Ramos (cell line): Measurements from ENCODE around the gene CCDC134.
"Not testable (repeated sequence)": the region's sequence is repeated elsewhere in the genome, so short reads cannot be mapped to it uniquely, and the experiment has no call there.

ENCODE experiments used
- in situ Hi-C: fragments of 300-500 bp; cut with MboI; formaldehyde crosslinking; loops from one replicate; pipeline ENCODE4 v1.14.3; 2022; ENCODE audit warnings: low sequenced_read_pairs; ENCODE audit not compliant: unreplicated experiment

Gene CCDC134

GRCh38 chr22:41838842-41839618 is 38.6 kb downstream of the CCDC134 start:
- in situ Hi-C loops = no loop called here

GRCh38 chr22:41840216-41840615 is 39.7 kb downstream of the CCDC134 start:
- in situ Hi-C loops = no loop called here

- in situ Hi-C loops = no loop called here
Measured at GRCh38 chr22:41841085-41841712, 40.7 kb downstream of the CCDC134 start.

GRCh38 chr22:41842996-41843970 is 42.8 kb downstream of the CCDC134 start:
- in situ Hi-C loops = no loop called here

DNA sequence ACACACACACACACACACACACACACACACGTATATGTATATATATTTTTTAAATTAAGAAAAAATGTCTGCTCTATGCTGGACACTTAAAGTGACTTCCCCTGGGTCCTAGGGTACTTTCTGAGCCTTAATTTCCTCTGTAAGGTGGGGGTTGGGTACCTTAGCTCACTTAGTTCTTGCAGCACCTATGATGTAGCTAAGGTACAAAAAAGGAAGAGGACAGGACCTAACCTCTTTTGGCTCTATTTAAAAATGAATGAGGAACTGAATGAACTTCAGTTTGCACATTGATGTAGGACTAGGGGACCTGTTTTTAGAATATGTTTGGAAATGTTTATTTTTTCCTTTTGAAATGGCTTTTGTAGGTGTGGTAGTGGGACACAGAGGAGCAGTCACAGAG is 43.6 kb downstream of the CCDC134 start:
- in situ Hi-C loops = no loop called here

DNA sequence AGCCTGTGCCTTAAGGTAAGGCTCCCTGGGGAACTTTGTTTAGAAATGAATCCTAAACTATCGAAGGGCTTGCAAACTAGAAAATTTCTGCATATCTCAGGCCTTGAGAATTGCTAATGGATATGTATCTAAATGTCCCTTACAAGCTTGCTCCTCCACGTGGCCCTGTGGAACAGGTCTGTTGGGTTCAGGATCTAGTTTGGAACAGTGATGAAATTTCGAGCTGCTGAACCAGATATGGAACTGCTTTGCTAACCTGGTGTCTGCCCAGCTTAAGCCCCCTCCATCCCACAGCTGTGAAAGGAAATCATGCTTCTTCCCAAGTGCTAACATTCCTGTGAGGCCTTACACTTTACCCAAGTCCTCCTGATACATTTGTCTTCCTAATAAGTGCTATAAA is 44.0 kb downstream of the CCDC134 start:
- in situ Hi-C loops = no loop called here

DNA sequence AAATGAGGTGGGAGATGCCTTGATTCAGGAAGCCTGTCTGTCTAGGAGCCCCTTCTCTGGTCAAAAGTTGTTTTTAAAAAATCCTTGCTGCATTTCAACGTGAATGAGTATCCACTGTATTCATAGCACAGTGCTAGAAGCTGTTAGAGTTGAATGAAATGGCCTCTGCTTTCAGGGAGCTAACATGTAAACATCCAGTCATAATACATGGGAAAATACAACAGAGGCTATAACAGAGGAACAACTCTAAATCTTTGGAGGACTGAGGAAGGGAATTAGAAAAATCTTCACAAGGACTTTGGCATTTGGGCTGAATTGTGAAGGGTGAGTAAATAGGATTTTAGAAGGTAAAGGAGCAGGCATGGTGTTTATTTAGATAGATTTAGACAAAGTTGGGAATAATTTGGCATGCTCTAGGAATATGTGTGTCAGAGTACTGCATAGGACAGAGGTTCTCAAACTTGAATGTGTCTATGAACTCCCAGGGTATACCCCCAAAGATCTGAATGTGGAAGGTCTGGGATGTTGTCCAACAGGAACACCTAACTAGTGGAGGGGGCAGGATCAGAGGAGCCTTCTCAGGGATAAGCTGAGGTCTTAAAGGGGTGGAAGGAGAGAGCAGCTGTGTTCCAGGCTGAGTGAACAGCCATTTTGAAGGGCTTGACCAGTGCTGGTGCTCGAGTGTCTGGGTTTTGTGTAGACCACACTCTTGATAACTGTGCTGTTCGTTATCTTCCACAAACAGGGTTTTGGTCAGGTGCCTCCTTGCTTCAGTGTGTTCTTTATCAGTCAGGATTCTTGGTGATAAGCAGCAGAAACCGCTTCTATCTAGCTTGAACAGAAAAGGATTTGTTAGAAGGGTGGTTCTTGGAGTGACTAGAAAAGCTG is 45.1 kb downstream of the CCDC134 start:
- in situ Hi-C loops = no loop called here

- in situ Hi-C loops = no loop called here
Measured at GRCh38 chr22:41846268-41846987, 45.9 kb downstream of the CCDC134 start.

DNA sequence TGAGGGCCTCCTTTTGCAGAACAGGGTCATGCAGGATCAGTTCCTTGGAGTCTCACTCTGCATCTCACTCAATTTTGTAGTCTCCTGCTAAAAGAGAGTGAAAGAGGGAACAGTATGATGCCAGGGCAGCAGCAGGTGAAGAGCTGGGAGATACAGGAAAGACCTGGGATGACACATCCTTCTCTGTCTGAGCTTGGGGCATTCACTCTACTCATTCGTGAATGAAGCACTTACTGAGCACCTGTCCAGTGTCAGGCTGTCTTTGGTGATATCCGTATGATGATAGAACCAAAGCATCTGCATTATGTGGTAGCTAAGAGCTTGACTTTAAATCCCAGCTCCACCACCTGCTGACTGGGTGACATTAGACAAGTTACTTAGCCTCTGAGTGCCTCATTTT is 46.8 kb downstream of the CCDC134 start:
- in situ Hi-C loops = no loop called here

DNA sequence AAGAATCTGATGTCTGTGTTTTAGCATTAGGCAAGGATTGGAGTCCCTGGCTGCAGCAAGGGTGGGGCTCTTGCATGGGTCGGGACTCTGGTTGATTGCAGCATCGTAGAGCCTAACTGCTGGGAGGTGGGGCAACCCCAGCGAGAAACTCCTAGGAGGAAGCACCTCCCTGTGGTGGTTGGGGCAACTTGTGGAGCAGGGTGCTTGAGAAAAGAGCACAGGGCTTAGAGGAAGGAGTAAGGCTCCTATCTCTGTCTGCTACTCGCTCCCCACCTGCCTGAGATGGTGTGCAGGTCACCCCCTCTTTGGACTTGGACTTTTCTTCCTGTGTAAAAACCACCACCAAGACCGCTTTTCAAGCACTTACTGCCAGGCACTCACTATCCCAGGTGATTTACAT is 48.0 kb downstream of the CCDC134 start:
- in situ Hi-C loops = no loop called here

GRCh38 chr22:41856469-41856868 is 56.0 kb downstream of the CCDC134 start:
- in situ Hi-C loops = no loop called here

DNA sequence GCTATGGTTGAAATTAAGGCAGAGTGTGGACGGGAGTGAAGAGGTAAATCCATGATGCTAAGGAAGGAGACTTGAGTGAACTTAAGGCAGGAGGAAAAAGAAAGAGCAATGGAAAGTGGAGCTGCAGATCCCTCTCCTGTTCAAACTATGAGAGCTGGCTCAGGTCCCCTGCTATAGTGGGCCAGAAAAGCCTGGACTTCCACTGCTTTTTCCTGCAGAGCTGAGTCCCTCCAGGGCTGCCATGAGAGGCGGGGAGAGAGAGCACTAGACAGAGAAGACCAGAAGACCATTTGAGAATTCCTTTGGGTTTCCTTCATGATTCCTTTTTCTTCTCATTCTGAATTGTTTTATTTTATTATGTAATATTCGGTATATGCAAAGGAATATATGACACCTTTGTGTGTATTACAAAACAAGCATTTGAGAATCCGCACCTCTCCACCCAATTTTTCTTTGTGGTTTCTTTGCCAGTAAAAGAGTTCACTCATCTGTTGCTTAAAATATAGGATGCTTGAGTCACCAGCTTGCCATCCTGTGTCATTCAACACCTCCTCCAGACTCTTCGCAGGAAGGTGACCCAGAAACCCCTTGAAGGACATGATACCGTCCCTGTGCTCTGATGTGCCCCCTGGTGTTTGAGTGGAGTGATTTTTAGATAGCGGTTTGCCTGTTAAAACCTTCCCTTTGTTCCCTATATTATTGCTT is 56.8 kb downstream of the CCDC134 start:
- in situ Hi-C loops = no loop called here

- in situ Hi-C loops = no loop called here
Measured at GRCh38 chr22:41857860-41858199, 57.4 kb downstream of the CCDC134 start.

- in situ Hi-C loops = no loop called here
Measured at GRCh38 chr22:41862160-41862529, 61.7 kb downstream of the CCDC134 start.

GRCh38 chr22:41862530-41863266 is 62.2 kb downstream of the CCDC134 start:
- in situ Hi-C loops = no loop called here

DNA sequence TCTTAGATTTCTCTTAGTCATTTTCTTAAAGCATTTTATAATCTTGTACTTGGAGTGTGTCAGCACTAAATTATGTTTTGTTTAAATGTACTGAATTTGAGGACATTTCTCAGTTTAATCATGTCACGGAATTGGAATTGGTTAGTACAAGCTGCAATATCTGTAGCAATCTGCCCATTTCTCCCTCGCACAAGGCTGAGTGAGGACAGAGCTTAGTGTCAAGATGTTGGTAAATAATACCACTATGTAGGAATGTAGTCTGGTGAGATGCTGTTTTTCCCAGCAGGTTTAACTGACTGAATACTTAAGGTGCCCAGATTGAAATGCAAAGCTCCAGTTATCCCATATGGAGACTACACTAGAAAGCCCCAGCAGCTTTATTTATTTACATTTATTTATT is 63.0 kb downstream of the CCDC134 start:
- in situ Hi-C loops = no loop called here

- in situ Hi-C loops = no loop called here
Measured at GRCh38 chr22:41868556-41868955, 68.1 kb downstream of the CCDC134 start.

- in situ Hi-C loops = not testable (repeated sequence)
Measured at GRCh38 chr22:41870081-41870480, 69.6 kb downstream of the CCDC134 start.
